Mammary epithelial cell (primary cell): Measurements from ENCODE around the gene PARD6G.

Experiments used
- CTCF ChIP-seq, 2 donors: IDR thresholded peaks in 1 of 2; conservative IDR thresholded peaks in 1 of 2; 2 replicates each; pipeline ENCODE4 v1.5.1; 2011 to 2012; ENCODE audit warnings: inconsistent platforms in 2 of 2, low read length in 2 of 2, mild to moderate bottlenecking in 2 of 2, control low read depth in 1 of 2, low read depth in 1 of 2; ENCODE audit not compliant: insufficient read depth in 1 of 2; ENCODE audit errors: extremely low read depth in 1 of 2
- EZH2 ChIP-seq: IDR thresholded peaks from 2 replicates; pipeline ENCODE4 v1.6.1; 2012; ENCODE audit warnings: low read length, inconsistent platforms, borderline replicate concordance

GRCh38 chr18:80250740-80251364 lies 3.5 kb upstream of the PARD6G start:
- no peak for TF ChIP-seq CTCF (conservative IDR thresholded peaks at IDR 0.05 in 1 of 2, IDR thresholded peaks at IDR 0.05 in 1 of 2; ENCODE audit: extremely low read depth in 1 of 2, insufficient read depth in 1 of 2, low read depth in 1 of 2, low read length in 2 of 2)
- TF ChIP-seq EZH2 = no peak
